Smooth muscle cell of the brain vasculature (primary cell): ENCODE measurements around the gene EFNA3.

Source experiments
- DNase-seq: peaks from one replicate; pipeline ENCODE4 v3.0.0-alpha.2; 2012; ENCODE audit warnings: low read depth, low spot score

The EFNA3 gene, protein sequence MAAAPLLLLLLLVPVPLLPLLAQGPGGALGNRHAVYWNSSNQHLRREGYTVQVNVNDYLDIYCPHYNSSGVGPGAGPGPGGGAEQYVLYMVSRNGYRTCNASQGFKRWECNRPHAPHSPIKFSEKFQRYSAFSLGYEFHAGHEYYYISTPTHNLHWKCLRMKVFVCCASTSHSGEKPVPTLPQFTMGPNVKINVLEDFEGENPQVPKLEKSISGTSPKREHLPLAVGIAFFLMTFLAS

DNA sequence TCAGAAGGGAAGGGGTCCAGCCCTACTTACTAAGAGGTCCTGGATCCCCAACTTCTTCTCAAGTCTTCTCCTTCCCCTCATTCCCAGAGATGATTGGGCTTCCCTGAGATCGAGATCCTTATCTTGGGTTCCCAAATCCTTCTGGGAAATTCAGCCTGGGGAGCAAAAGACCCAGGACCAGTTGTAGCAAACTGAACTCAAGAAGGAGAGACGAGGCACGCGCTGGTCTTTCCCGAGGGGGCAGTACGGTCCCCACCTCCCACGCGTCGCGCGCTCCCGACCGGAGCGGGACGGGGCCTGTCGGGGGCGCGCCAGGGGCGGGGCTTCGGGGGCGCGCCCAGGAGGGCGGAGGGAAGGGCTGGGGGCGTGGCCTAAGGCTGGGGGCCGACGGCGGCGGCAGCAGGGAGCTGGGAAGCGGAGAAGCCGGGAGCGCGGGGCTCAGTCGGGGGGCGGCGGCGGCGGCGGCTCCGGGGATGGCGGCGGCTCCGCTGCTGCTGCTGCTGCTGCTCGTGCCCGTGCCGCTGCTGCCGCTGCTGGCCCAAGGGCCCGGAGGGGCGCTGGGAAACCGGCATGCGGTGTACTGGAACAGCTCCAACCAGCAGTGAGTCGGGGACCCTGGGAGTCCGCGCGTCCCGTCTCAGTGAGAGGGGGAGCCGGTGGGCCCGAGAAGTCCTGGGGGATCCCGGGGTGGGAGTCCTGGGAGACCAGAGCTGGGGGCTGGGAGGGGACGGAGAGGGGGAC is at the start of gene EFNA3:
Gene EFNA3 (plus strand): TSS at position 369 of the 741 bp plus-strand sequence. CDS start 105 bp downstream, at position 474.
- no peak for DNase-seq

- DNase-seq, result no peak
These were observed 49.0 kb upstream of the EFNA3 start for GRCh38 chr1:155029513-155030242.

GRCh38 chr1:155030243-155030795 is 48.3 kb upstream of the EFNA3 start:
- DNase-seq, result no peak

- no peak for DNase-seq
These were observed 47.7 kb upstream of the EFNA3 start for GRCh38 chr1:155030899-155031298.

DNA sequence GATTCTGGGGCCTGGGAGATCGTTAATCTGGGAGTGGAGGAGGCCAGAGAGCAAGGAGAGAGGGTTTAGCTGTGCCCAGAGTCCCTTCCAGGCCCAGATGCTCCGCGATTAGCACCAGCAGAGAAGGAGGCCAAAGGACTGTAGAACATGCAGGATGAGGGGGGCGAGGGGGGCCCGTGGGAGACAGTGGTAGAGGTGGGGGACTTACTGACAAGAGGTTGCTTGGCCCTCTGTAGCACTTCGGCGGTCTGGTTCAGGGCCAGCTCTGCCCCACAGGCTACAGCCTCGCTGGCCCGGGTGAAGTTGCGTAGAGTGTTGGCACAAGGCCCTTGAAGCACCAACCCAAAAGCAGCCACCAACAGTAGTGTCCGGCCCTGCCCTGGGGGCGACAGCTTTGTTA is 45.8 kb upstream of the EFNA3 start:
- no peak for DNase-seq

GRCh38 chr1:155033524-155033923 is 45.1 kb upstream of the EFNA3 start, which contains the start of the genes DCST1 and DCST2:
TSS of gene DCST1 (plus strand) at chr1:155033824. CDS start at chr1:155034037, 213 bp downstream.
TSS of gene DCST2 (minus strand) at chr1:155033781. CDS start at chr1:155033701, 80 bp downstream.
- DNase-seq, result no peak

DNA sequence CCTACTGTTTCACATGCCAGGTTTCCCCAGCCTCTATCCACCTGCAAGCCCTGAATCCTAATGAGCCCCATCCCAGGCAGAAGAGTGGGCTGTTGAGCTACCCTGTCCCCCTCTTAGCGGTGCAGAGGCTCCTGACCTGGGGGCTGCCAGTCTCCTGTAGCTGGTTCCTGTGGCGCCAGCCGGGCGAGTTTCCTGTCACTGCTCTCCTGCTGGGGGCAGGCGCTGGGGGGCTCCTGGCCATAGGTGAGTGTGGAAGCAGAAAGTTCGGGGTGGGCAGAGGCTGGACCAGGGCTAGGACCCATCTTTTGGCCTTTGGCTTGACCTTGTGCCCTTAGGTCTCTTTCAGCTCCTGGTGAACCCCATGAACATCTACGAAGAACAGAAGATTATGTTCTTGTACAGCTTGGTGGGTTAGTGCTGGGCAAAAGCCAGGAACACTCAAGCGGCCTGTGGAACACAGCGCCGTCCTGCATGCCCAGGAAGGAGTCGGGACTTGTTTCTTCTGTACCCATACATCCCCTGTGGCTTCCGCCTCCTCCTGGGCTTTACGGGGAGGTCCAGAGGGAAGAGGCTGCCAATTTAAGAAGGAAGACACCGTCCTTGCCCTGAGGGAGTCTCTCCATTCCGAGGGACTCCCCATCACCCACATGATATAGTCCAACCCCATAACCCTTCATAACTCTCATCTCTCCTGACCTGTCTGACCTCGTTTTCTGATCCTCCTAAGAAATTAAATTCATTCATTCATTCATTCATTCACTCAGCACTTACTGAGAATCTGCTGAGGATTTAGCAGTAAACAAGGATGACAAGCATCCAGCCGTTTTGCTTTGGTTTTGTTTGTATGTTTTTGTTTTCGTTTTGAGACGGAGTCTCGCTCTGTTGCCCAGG is 44.1 kb upstream of the EFNA3 start:
- no peak for DNase-seq

DNA sequence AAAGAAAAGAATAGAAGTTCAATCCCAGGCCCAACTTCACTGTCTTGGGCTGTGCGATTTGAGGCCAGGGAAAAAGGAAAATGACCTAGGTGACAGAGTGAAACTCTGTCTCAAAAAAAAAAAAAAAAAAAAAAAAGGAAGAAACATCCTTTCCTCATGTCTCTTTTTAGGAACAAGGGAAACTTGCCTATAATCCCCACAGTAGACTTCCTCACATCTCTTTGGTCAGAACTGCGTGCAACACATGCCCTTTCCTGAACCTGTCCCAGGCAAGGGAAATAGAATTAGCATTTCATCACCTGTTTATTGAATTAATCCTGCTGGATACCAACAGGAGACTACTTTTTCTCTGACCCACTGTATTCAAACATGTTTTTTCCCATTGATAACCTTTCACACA is 42.7 kb upstream of the EFNA3 start:
- DNase-seq, result no peak

GRCh38 chr1:155037043-155037442 is 41.6 kb upstream of the EFNA3 start:
- DNase-seq, result no peak

GRCh38 chr1:155037851-155038441 is 40.7 kb upstream of the EFNA3 start:
- DNase-seq, result no peak

DNA sequence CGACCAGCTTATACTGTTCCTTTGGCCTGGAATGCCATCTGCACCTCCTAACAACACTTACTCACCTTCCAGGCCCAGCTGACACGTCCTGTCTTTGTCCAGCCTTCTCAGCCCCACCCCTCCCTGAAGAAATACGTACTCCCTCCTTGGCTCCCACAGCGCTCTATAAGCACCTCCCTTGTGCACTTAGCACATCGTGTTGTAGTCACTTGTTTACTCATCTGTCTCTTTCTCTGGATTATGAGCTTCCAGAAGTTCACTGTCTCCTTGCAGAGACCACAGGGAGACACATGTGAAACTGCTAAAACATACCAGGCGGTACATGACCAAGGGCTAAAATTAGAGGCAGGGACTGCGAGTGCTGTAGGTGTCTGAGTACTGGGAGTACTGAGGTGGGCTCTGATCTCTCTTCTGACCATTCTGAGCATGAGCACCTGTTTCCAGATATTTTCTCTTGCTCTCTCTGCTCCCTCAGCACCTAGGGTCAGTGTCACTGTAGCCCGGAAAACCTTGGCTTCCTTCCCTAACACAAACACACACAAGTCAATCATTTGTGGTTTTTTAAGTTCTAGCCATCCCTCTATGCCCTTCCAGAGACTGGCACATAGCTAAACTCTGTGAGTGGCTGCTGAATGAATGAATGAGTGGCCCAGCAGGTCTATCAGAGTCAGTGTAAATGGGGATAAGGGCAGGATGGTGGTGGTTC is 39.9 kb upstream of the EFNA3 start:
- no peak for DNase-seq

DNA sequence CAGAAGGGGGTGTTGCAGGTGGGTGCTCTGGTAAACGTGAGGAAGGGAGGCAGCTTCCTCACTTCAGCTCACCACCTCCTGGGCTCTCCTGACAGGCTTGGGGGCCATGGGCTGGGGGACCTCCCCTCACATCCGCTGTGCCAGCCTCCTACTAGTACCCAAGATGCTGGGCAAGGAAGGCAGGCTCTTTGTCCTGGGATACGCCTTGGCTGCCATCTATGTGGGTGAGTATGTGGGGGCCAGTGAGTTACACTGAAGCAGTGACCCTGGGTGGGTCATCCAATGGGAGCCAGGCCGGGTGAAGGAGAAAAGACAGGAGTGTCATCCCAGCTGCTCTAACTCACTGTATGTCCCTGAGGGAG is 39.3 kb upstream of the EFNA3 start:
- DNase-seq, result no peak

DNA sequence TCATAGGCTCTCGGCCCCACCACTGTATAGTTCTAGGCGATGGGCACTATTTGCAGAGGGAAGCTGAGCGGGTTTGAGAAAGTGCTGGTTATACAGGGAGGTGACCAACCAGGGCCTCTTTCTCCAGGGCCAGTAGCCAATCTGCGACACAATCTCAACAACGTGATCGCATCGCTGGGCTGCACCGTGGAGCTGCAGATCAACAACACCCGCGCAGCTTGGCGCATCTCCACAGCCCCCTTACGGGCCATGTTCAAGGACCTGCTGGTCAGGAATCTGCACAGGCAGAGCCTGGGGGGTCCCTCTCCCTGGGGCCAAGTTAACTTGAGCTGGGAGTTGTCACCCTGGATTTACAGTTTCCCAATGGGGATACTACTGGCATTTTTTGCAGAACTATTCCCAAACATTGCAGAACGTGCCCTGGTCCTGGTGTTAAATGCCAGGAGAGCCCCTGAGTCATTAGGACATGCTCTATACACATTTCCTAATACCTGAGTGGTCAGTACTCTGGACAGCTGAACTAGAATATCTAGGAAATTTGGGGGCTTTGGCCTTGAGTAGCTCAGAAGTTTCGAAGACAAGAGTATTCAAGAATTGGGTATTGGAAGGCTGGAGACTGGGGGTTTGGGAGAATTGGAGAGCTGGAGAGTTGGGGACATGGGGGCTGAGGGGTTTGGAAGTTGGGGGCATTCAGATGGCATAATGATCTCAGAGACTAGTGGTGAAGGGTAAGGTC is 38.1 kb upstream of the EFNA3 start:
- no peak for DNase-seq

GRCh38 chr1:155042789-155043188 is 35.8 kb upstream of the EFNA3 start:
- DNase-seq, result no peak

DNA sequence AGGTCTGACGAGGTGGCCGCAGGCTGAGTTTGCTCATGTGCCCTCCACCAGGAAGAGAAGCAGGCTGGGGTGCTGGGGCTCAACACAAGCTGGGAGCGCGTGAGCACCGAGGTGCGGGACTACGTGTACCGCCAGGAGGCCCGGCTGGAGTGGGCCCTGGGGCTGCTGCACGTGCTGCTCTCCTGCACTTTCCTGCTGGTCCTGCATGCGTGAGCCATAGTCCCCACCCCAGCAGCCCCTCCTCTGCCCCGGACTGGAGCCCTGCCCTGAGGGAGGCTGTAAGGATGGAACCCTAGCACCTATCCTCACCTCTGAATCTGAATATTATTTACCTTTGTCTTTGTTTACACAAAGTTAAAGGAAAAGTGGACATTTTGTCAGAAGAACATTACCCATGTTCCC is 35.3 kb upstream of the EFNA3 start:
- no peak for DNase-seq

DNA sequence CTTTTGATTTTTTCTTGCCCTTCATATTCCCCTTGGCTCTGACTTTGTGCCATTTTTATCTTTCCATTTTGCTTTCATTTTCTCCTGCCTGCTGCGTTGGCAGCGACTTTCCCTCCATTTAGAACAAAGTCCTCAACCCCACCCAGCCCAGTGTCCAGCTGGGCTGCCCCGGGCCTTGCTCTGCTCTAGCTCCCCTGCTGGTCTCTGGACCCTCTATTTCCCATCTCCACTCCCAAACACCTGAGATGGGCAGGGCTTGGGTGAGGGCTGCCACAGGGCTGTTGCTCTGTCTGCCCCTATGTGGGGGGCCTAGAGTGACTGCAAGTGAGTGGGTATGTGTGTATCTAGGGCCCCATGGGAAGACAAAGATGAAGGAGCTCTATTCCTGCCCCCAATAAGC is 34.8 kb upstream of the EFNA3 start:
- no peak for DNase-seq

DNA sequence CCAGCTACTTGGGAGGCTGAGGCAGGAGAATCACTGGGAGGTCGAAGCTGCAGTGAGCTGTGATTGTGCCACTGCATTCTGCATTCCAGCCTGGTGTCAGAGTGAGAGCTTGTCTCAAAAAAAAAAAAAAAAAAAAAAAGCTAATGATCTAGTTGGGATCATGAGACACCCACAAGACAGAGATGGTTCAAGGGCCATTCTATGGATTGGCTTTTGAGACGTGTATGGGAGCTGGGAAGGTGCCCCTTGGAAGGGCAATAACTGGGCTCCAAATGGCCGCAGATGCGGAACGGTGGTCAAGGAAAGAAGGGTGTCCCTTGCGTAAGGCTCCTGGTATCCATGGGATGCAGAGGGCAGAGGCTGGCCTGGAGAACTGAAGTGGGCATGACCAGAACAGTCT is 34.3 kb upstream of the EFNA3 start:
- DNase-seq, result no peak

DNA sequence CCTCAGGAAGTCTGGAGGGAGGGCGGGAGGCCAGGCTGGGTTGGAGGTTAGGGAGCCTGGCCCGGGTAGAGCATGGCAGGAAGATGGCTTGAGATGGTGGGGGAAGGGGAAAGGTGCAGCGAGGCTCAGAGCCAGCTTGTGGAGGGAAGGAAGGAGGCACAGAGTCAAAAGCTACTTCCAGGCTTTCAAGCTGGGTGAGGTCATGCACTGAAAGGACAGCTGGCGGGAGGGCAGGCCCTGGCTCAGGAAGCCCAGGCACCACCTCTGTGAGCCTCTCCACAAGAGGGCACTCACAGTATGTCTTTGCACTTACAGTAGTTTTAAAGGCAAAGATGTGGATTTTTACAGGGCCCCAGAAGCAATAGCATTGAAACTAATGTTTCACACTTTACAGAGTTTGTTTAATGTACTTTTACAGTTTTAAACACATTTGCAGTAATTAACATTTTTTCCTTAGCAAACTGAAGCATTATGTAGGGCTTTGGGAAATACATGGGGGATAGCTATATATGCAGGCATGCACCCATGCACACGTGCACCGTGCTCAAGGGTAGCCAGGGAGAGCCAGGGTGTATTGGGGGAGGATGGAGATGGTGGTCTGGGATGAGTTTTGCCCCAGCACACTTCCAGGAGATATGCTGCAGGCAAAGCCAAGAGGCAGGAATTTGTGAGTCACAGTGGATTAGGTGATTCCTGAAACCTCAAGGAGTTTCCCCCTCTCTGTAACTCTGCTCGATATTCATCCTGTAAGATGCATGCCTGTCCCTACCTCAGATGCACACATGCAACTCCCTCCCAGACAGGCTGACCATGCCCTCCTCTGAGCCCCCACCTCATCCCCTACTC is 33.6 kb upstream of the EFNA3 start:
- no peak for DNase-seq
